GM12874 (cell line): ENCODE results near the gene SPTLC1.

Experiments used
- TF ChIP-seq, protein P1 (sequence below): IDR thresholded peaks from 2 replicates; pipeline ENCODE4 v1.5.1; 2011; ENCODE audit warnings: low read depth, mild to moderate bottlenecking, control low read depth, low read length, moderate library complexity; ENCODE audit not compliant: insufficient read depth

SPTLC1 gene

DNA sequence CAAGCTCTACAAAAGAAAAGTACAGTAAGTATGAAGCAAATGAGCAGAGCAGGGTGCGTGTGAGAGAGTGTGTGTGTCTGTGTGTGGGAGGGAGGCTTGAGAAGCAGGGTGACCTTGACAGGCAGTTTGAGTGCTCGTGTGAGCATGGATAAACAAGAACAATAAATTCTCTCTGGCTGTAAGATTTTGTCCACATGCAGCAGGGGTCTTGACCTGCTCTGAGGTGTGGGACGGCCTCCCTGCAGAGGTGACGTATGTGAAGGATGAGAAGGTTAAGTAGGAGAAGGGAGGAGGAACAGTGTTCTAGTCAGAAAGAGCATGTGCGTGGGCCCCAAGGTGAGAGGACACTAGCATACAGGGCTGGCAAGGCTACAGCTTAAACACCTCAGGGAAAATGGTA lies 49.0 kb downstream of the SPTLC1 start:
- TF ChIP-seq, protein P1, sequence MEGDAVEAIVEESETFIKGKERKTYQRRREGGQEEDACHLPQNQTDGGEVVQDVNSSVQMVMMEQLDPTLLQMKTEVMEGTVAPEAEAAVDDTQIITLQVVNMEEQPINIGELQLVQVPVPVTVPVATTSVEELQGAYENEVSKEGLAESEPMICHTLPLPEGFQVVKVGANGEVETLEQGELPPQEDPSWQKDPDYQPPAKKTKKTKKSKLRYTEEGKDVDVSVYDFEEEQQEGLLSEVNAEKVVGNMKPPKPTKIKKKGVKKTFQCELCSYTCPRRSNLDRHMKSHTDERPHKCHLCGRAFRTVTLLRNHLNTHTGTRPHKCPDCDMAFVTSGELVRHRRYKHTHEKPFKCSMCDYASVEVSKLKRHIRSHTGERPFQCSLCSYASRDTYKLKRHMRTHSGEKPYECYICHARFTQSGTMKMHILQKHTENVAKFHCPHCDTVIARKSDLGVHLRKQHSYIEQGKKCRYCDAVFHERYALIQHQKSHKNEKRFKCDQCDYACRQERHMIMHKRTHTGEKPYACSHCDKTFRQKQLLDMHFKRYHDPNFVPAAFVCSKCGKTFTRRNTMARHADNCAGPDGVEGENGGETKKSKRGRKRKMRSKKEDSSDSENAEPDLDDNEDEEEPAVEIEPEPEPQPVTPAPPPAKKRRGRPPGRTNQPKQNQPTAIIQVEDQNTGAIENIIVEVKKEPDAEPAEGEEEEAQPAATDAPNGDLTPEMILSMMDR: no peak

DNA sequence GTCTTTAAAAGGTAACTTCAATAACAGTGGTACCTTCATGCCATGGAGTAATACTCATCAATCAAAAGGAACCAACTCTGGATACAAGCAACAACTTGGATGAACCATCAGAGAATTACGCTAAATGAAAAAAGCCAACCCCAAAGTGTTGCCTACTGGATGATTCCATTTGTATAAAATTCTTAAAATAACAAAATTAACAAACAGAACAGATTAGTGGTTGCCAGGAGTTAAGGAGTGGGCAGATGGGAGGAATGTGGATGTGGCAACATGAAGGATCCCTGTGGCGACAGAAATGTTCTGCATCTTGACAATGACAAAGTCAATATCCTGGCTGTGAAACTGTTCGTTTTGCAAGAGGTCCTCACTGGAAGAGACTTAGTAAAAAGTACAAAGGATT lies 50.5 kb downstream of the SPTLC1 start:
- TF ChIP-seq, protein P1: no peak

DNA sequence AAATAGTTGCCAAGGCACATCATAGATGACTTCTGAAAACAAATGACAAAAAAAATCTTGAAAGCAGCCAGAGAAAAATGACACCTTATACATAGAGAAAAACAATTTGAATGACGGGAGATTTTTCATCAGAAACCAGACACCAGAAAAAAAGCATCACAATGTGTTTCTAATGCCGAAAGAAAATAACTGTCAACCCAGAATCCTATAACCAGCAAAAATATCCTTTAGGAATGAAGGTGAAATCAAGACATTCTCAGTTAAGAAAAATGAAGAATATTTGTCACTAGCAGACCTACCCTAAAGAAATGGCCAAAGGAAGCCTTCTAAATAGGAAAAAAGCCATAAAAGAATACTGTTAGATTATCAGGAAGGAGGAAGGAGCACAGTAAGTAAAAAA lies 54.0 kb downstream of the SPTLC1 start:
- TF ChIP-seq, protein P1: no peak

DNA sequence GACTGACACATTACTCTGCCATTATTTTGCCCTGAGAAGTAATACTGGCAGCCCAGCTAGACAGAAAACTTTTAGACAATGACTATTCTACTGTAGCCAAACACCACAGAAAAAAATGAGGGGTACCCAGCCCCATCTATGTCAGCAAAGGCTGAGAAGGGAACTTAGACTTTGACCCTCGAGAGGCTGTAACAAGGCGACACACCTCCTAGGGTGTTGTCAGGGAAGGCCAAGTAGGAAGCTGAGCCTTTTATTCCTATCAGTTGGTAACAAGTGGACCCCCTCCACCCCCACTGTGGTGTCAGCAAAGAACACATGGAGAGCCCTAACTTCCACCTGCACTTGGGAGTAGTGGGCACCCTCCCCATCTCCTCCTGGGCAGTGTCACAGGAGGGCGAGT lies 55.6 kb downstream of the SPTLC1 start:
- TF ChIP-seq, protein P1: no peak

DNA sequence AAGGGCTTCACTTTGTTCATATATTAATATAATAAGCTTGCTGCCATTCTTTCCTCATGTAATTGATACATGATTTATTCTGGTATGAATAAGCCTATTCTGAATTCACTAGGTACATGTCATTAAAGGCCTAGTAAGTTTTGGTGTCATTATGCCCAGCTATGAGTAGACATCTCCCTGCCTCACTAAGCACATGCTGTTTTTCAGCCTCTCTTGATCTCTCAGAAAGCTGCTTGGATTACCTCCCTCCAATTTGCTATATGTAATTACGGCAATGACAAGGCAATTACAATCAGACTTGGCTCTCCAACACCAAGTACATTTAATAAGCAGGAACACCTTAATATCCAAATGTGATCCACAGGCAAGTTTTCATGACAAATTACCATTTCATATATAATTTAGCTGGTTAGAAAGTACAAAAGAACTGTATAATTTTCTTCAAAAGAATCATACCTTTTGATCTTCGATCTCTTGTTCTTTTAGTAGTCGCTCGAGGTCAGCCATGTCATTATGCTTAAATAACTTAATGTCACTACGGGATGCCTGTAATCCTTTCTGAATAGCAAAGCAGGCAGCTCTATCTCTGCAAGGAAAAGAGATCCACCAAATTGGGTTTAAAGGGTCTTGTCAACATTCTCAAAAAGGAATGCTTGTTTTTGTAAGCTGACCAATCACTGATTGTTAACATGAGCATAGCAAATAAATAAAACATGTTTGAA lies 56.3 kb downstream of the SPTLC1 start:
- TF ChIP-seq, protein P1: no peak

DNA sequence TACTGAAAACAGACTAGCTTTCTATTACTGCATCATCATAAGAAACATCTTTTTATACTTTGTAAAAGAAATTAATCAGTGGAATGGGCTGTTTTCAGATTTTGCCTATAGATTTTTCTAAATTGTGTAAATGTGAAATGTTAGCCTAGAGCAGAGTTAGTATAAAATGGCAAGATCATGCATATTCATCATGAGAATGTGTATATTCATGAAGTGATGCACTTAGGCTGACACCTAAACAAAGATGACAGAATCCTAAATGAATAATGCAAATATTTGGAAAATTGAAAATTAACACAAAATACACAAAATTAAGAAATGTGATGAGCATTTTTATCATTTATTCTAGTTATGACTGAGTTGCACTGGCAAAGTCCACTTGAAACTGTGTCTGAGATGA lies 57.2 kb downstream of the SPTLC1 start:
- TF ChIP-seq, protein P1: no peak

DNA sequence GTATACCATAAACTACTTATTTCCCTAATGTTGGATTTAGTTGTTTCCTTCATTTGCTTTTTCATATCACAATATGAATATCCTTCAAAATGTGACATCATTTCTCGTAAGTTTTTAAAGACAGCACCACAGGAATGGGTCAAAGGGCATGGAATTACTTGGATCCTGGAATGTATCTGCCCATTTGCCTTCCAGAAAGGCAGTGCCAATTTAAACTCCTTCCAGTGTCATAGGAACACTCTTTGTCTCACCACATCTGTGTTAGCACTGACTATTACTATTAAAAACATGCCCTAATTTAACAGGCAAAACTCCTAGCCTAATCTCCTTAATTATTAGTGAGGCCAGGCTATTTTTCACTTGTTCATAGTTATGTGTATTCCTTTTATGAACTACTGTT lies 58.0 kb downstream of the SPTLC1 start:
- TF ChIP-seq, protein P1: no peak

DNA sequence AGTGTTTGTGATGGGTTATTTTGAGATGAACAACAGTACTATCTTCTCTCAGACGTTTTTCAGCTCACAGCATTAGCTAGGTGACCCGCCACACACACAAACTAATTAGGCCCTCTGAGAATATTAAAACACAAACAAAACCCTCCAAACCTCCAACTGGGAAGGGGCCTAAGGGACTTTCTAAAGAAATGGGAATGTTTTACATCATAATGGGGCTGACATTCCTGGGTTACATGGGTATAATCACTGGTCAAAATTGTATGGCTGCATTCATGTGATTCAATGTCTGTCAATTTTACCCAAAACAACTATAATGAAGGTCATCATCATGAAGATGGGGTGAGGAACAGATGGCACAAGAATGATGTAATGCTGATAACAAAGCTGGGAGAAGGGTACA lies 59.6 kb downstream of the SPTLC1 start:
- TF ChIP-seq, protein P1: no peak
